Loucy (cell line): Measurements from ENCODE around the gene GPR84.

Experiments used
- H2AFZ ChIP-seq: fragments of 200-600 bp; sonication (generic); 2 replicates; pipeline ENCODE4 v1.6.0; 2016; ENCODE audit warnings: antibody characterized with exemption, mild to moderate bottlenecking, low read length, moderate library complexity
- H3F3A ChIP-seq: fragments of 200-600 bp; 2 replicates; pipeline ENCODE4 v1.6.0; 2016; ENCODE audit warnings: antibody characterized with exemption, low read depth, mild to moderate bottlenecking
- H3K27me3 ChIP-seq: fragments of 200-600 bp; sonication (generic); 2 replicates; pipeline ENCODE4 v1.6.1; 2014; ENCODE audit warnings: low read length, mild to moderate bottlenecking; ENCODE audit not compliant: insufficient read depth, poor library complexity, severe bottlenecking
- H3K36me3 ChIP-seq: fragments of 200-600 bp; sonication (generic); 2 replicates; pipeline ENCODE4 v1.6.1; 2016; ENCODE audit warnings: low read length; ENCODE audit not compliant: insufficient read depth
- H3K4me1 ChIP-seq: fragments of 200-600 bp; sonication (generic); 2 replicates; pipeline ENCODE4 v1.5.1; 2014; ENCODE audit warnings: low read length, mild to moderate bottlenecking; ENCODE audit not compliant: insufficient read depth, poor library complexity, severe bottlenecking
- H3K4me2 ChIP-seq: fragments of 200-600 bp; sonication (generic); 2 replicates; pipeline ENCODE4 v1.6.0; 2014; ENCODE audit warnings: antibody characterized with exemption, low read length, low read depth, mild to moderate bottlenecking; ENCODE audit not compliant: poor library complexity, severe bottlenecking
- H3K4me3 ChIP-seq: fragments of 200-600 bp; sonication (generic); 2 replicates; pipeline ENCODE4 v1.5.1; 2014; ENCODE audit warnings: low read length, mild to moderate bottlenecking, mixed read lengths; ENCODE audit not compliant: poor library complexity, severe bottlenecking
- H3K79me2 ChIP-seq: fragments of 200-600 bp; sonication (generic); 2 replicates; pipeline ENCODE4 v1.6.1; 2014; ENCODE audit warnings: low read length; ENCODE audit not compliant: insufficient read depth
- H3K9ac ChIP-seq: fragments of 200-600 bp; sonication (generic); 2 replicates; pipeline ENCODE4 v1.6.0; 2014; ENCODE audit warnings: mild to moderate bottlenecking, low read depth, low read length, moderate library complexity; ENCODE audit not compliant: poor library complexity, severe bottlenecking
- H3K9me2 ChIP-seq: fragments of 200-600 bp; sonication (generic); replicated peaks from 2 replicates; pipeline ENCODE4 v1.6.1; 2016; ENCODE audit warnings: low read depth, low read length, mixed read lengths
- H3K9me3 ChIP-seq: fragments of 200-600 bp; sonication (generic); 2 replicates; pipeline ENCODE4 v1.6.1; 2014; ENCODE audit warnings: mild to moderate bottlenecking, antibody characterized with exemption, low read length, low read depth; ENCODE audit not compliant: insufficient read depth
- H4K20me1 ChIP-seq: fragments of 200-600 bp; sonication (generic); 2 replicates; pipeline ENCODE4 v1.6.0; 2014; ENCODE audit warnings: antibody characterized with exemption, low read length, mild to moderate bottlenecking; ENCODE audit not compliant: insufficient read depth, poor library complexity, severe bottlenecking
- EZH2phosphoT487 ChIP-seq: fragments of 200-600 bp; IDR thresholded peaks from 2 replicates; pipeline ENCODE4 v1.6.1; 2018; ENCODE audit warnings: antibody characterized with exemption, mild to moderate bottlenecking, moderate library complexity, borderline replicate concordance
- TF ChIP-seq, protein P1 (sequence below): fragments of 200-600 bp; sonication (generic); conservative IDR thresholded peaks from 2 replicates; pipeline ENCODE4 v1.5.1; 2014; ENCODE audit warnings: mild to moderate bottlenecking, antibody characterized with exemption, low read length

Gene GPR84

GRCh38 chr12:54390176-54390667 lies 25.9 kb upstream of the GPR84 start:
- H3K4me1 ChIP-seq: peaks cover 41% of the 10 kb centered on the region
- no peak overlapping the region for H2AFZ ChIP-seq
- H3K79me2 ChIP-seq: no peaks in the 10 kb centered on the region
- no peaks in the 10 kb centered on the region for H3K27me3 ChIP-seq
- H3K9me2 ChIP-seq: no peaks in the 10 kb centered on the region
- H4K20me1 ChIP-seq: no peaks in the 10 kb centered on the region
- no peaks in the 10 kb centered on the region for H3K9me3 ChIP-seq
- TF ChIP-seq EZH2phosphoT487: no peak
- TF ChIP-seq, protein P1, sequence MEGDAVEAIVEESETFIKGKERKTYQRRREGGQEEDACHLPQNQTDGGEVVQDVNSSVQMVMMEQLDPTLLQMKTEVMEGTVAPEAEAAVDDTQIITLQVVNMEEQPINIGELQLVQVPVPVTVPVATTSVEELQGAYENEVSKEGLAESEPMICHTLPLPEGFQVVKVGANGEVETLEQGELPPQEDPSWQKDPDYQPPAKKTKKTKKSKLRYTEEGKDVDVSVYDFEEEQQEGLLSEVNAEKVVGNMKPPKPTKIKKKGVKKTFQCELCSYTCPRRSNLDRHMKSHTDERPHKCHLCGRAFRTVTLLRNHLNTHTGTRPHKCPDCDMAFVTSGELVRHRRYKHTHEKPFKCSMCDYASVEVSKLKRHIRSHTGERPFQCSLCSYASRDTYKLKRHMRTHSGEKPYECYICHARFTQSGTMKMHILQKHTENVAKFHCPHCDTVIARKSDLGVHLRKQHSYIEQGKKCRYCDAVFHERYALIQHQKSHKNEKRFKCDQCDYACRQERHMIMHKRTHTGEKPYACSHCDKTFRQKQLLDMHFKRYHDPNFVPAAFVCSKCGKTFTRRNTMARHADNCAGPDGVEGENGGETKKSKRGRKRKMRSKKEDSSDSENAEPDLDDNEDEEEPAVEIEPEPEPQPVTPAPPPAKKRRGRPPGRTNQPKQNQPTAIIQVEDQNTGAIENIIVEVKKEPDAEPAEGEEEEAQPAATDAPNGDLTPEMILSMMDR: no peak
- H3K36me3 ChIP-seq: peaks cover 16% of the 10 kb centered on the region; the same call in 1 of the 2 replicates
- peak overlapping the region; percentile 70 for H3K9ac ChIP-seq
- no peaks in the 10 kb centered on the region for H3F3A ChIP-seq
- H3K4me2 ChIP-seq: peak overlapping the region; percentile 53
- peak overlapping the region; percentile 61 for H3K4me3 ChIP-seq

- H3K9ac ChIP-seq: peak overlapping the region; percentile 70
- no peak overlapping the region for H3K4me3 ChIP-seq
- peaks cover 41% of the 10 kb centered on the region for H3K4me1 ChIP-seq
These were observed 25.4 kb upstream of the GPR84 start for GRCh38 chr12:54389607-54390175.

GRCh38 chr12:54389134-54389508 lies 24.8 kb upstream of the GPR84 start:
- H2AFZ ChIP-seq: no peak overlapping the region
- H3K36me3 ChIP-seq: peaks cover 7% of the 10 kb centered on the region; the same call in 1 of the 2 replicates

More at GRCh38 chr12:54389607-54390175, 25.4 kb upstream of the GPR84 start:
- TF ChIP-seq, protein P1: no peak
- TF ChIP-seq EZH2phosphoT487: no peak
- peak overlapping the region; percentile 53 for H3K4me2 ChIP-seq
- H3K9me3 ChIP-seq: no peaks in the 10 kb centered on the region
- H3K9me2 ChIP-seq: no peaks in the 10 kb centered on the region
- no peaks in the 10 kb centered on the region for H3F3A ChIP-seq
- no peak overlapping the region for H2AFZ ChIP-seq
- no peaks in the 10 kb centered on the region for H3K27me3 ChIP-seq
- no peaks in the 10 kb centered on the region for H4K20me1 ChIP-seq
- H3K79me2 ChIP-seq: no peaks in the 10 kb centered on the region
- H3K36me3 ChIP-seq: peaks cover 11% of the 10 kb centered on the region; the same call in 1 of the 2 replicates

More at GRCh38 chr12:54389134-54389508, 24.8 kb upstream of the GPR84 start:
- Histone ChIP-seq H3K27me3 (no peaks in the 10 kb centered on the region), H4K20me1 (no peaks in the 10 kb centered on the region), H3K9ac (peak overlapping the region; percentile 70), H3K9me3 (no peaks in the 10 kb centered on the region), H3K4me1 (peaks cover 41% of the 10 kb centered on the region), H3F3A (no peaks in the 10 kb centered on the region), H3K9me2 (no peaks in the 10 kb centered on the region), H3K4me3 (no peak overlapping the region), H3K4me2 (no peak overlapping the region), H3K79me2 (no peaks in the 10 kb centered on the region)
- TF ChIP-seq, protein P1: no peak
- no peak for TF ChIP-seq EZH2phosphoT487
